GM12874 (cell line): ENCODE measurements around the gene PLVAP.
A peak's percentile ranks its signal among the peaks of the same experiment; 100 is the strongest.

Source experiments
- CTCF ChIP-seq: IDR thresholded peaks from 2 replicates; pipeline ENCODE4 v1.5.1; 2011; ENCODE audit warnings: low read depth, mild to moderate bottlenecking, control low read depth, low read length, moderate library complexity; ENCODE audit not compliant: insufficient read depth

Gene PLVAP

GRCh38 chr19:17389288-17389687, 12.1 kb upstream of the PLVAP start:
- TF ChIP-seq CTCF: no peak

- peak; percentile 98 for TF ChIP-seq CTCF
Measured at GRCh38 chr19:17385878-17386611, 8.9 kb upstream of the PLVAP start.

DNA sequence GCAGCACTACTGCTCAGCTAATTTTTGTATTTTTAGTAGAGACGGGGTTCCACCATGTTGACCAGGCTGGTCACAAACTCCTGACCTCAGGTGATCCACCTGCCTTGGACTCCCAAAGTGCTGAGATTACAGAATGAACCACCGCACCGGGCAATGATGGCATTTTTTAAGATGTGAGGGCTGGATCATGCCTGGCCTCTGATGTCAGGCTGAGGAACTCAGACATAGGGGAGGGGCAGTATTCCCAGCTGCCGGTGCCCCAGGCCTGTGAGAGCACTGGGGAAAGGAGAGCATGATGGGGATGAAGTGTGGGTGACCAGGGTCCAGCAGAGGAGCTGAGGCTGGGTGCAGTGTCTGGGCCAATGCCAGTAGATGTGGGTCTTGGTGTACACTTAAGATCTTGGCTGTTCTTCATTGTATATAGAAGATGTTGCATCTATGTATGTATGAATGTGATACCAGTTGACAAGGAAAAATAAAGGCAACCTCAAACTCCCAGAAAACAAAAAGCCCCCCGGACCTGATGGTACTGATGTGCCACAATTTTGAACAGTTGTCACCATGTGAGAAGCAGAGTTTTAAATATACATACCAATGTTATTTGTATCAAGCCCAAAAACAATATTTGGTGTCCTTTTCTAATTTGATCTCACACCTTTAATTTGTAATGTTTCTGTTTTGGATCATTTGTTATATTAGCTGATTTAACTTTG, 3.4 kb upstream of the PLVAP start:
- no peak for TF ChIP-seq CTCF

DNA sequence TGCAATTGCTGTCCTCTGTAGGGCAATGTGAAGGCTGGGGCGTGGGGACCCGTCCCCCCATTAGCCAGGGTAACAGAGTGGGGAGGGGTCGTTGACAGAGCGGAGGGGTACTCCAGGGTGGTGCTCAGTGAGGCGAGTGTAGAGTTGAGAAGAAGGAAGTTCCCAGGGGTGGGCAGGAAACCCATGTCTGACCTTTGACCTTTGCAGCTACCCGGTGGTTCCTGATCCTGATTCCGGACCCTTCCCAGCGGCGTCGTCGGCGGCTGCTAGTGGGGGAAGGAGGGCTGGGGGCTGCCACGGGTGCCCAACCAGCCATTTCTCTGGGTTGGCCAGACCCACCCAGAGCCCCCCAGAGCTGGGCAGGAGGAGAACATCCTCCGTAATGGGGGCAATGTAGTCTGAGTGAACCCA, 2.1 kb upstream of the PLVAP start:
- TF ChIP-seq CTCF: no peak

GRCh38 chr19:17378271-17378670, 1.1 kb upstream of the PLVAP start:
- no peak for TF ChIP-seq CTCF

DNA sequence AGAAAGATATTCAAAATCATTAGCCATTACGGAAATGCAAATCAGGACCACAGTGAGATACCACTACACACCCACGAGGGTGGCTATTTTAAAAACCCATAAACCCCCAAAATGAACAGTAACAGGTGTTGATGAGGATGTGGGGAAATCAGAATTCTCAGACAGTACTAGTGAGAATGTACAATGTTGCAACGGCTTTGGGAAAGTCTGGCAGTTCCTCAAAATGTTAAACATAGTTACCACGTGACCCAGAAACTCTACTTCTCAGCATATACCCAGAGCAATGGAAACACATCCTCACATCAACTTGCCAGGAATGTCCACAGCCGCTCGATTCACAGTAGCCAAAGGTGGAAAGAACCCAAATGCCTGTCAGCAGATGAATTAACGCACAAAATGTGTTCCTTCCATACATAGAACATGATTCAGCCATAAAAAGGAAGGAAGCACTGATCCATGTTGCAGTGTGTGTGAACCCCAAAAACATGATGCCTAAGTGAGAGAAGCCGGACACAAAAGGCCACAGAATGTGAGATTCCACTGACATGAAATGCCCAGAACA, 7.0 kb downstream of the PLVAP start:
- no peak for TF ChIP-seq CTCF

DNA sequence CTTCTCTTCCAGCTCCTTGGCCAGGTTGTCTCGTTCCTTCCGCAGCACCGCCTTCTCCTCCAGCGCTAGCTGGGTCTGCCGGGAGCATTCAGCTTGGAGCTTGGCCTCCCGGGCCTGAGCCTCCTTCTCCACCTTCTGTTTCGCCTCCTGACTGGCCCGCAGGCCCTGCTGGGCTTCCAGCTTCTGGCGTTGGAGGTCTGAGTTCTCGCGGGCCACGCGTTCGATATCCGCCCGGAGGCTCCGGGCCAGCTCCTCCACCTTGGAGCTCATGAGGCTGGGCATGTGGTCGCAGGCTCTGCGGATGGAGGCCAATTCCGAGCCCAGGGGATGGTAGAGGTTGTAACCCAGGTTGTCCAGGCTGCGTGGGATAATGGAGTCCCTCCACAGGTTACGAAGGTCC, 11.8 kb downstream of the PLVAP start:
- no peak for TF ChIP-seq CTCF
